ENCODE measurements around the gene LOXL1.
"Not testable (repeated sequence)": the region's sequence is repeated elsewhere in the genome, so short reads cannot be mapped to it uniquely, and the experiment has no call there.

LOXL1 gene

DNA sequence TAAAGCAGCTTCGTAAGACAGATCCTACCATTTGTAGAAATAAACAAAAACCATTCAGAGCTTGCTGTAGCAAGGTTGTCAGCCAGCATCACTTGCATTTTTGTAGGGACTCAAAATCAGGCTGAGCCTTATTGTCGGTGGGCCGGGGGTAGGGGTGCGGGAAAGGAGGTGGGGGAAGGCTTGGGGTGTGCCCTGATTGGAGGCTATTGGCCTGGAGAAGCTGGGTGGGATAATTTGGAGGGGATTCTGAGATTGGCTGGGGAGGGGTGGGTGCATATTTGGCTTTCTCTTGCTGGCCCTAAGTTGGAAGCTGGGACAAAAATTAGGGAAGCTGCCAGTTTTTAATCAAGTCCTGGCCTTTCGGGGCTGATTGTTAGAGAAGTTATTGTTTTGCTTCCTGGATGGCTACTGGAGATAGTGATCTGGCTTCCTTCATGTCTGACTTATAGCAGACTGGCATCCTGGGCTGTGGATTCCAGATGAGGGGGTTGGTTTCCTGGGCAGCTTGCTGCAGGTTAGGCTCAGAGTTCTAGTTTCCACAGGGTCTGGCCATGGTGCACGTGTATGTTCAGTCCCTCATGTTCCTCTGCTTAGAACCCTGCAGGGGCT, 43.0 kb downstream of the LOXL1 start:
- no peak overlapping the region for H3K4me3 ChIP-seq (ENCODE audit: low read length)
- no peak for TF ChIP-seq CTCF (IDR thresholded peaks at IDR 0.05; ENCODE audit: insufficient read depth, low read depth, low read length, missing control alignments)
- no peak for DNase-seq (ENCODE audit: low read depth)

DNA sequence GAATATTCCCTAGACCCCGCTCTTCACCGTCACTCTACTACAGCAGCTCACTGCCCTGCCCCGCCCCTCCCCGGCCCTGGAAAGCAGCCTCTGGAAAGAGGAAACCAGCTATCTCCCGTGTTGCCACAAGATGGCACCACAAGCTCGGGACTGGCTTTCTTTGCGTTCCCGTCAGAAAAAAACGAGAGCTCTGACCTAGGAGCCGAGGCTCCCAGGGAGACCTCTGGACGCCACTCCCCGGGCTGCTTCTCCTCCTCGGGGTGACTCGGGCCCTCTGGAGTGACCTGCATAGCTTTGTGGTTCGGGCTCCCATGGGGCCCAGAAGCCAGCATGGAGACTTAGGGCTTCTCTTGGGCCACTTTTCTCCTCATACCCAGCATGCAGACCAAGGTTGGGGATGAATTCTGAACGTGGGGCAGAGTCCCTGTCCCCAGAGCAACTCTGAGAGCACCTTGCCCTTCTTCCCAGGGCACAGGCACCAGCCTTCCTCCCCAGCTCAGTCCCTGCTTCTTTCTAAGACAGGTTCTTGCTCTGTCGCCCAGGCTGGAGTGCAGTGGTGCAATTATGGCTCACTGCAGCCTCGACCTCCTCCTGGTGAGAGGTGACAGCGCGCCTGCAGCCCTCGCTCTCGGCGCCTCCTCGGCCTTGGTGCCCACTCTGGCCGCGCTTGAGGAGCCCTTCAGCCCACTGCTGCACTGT, 46.9 kb downstream of the LOXL1 start:
- TF ChIP-seq CTCF (IDR thresholded peaks at IDR 0.05; ENCODE audit: insufficient read depth, low read depth, low read length, missing control alignments), result peak; percentile 89
- DNase-seq (ENCODE audit: low read depth), result peak; percentile 84
- H3K4me3 ChIP-seq (ENCODE audit: low read length), result no peak overlapping the region

DNA sequence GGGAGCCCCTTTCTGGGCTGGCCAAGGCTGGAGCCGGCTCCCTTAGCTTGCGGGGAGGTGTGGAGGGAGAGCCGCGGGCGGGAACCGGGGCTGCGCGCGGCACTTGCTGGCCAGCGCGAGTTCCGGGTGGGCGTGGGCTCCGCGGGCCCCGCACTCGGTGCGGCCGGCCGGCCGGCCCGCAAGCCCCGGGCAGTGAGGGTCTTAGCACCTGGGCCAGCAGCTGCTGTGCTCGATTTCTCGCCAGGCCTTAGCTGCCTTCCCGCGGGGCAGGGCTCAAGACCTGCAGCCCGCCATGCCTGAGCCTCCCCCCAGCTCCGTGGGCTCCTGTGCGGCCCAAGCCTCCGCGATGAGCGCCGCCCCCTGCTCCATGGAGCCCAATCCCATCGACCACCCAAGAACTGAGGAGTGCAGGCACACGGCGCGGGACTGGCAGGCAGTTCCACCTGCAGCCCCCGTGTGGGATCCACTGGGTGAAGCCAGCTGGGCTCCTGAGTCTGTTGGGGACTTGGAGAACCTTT, 47.5 kb downstream of the LOXL1 start:
- not testable (repeated sequence) for H3K4me3 ChIP-seq (ENCODE audit: low read length); DNase-seq (ENCODE audit: low read depth)

DNA sequence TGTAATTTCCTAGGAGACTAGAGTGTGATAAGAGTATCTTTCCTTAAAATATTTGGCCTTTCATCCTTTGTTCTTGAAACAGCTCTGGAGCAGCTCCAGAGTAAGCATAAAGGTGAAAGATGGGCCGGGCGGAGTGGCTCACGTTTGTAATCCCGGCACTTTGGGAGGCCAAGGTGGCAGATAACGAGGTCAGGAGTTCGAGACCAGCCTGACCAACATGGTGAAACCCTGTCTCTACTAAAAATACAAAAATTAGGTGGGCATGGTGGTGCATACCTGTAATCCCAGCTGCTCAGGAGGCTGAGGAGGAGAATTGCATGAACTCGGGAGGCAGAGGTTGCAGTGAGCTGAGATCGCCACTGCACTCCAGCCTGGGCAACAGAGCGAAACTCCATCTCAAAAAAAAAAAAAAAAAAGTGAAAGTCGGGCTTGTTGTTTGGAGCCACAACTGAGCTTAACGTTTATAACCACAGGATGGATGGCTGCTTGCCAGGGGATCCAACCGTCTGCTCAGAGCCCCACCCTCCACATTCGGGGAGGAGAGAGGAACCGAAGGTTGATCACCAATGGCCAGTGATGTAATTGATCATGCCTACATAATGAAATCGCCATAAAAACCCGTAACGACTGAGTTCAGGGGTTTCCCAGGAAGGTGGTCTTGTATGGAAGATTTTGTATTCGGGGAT, 49.3 kb downstream of the LOXL1 start:
- H3K4me3 ChIP-seq (ENCODE audit: low read length); DNase-seq (ENCODE audit: low read depth): not testable (repeated sequence)

DNA sequence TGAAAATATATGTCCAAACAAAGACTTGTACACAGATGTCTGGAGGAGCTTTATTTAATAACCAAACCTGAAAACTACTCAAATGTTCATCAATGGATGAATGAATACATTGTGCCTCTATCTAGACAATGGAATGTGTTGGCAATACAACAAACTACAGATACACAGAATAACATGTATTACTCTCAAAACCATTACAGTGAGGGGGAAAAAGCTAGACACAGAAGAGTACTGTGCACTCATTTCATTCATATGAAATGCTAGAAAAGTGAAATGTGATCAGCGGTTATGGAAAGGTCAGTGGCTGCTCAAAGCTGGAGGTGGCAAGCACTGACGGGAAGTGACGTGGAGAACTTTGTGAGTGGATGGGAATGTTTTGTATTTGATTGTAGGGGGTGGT, 52.6 kb downstream of the LOXL1 start:
- no peak overlapping the region for H3K4me3 ChIP-seq (ENCODE audit: low read length)
- TF ChIP-seq CTCF (IDR thresholded peaks at IDR 0.05; ENCODE audit: insufficient read depth, low read depth, low read length, missing control alignments), result no peak
- DNase-seq (ENCODE audit: low read depth), result no peak

DNA sequence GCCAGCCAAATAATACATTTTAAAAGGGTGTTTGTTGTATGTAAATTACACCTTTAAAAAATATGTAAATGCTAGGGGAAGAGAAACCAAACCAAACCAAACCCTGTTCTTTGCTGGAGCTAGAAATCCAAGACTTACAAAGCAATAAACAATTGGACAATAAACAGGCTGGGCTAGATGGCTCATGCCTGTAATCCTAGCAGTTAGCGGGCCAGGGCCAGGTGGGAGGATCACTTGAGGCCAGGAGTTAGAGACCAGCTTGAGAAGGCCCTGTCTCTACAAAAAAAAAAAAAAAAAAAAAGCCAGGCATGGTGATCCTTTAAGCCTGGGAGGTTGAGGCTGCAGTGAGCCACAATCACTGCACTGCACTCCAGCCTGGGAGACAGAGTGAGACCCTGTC, 53.4 kb downstream of the LOXL1 start:
- no peak overlapping the region for H3K4me3 ChIP-seq (ENCODE audit: low read length)
- no peak for DNase-seq (ENCODE audit: low read depth)
- no peak for TF ChIP-seq CTCF (IDR thresholded peaks at IDR 0.05; ENCODE audit: insufficient read depth, low read depth, low read length, missing control alignments)

GRCh38 chr15:73981761-73982221, 55.5 kb downstream of the LOXL1 start:
- H3K4me3 ChIP-seq (ENCODE audit: low read length), result no peak overlapping the region
- TF ChIP-seq CTCF (IDR thresholded peaks at IDR 0.05; ENCODE audit: insufficient read depth, low read depth, low read length, missing control alignments), result no peak

More at GRCh38 chr15:73981761-73982221, 55.5 kb downstream of the LOXL1 start:
- DNase-seq (ENCODE audit: low read depth), result peak; percentile 71

Data from epithelial cell of esophagus (primary cell).